HG03045 (cell line): Measurements from ENCODE around the gene OR5B17.
"Not testable (repeated sequence)": the region's sequence is repeated elsewhere in the genome, so short reads cannot be mapped to it uniquely, and the experiment has no call there.

Source experiments
- ATAC-seq: cut with Tn5 transposase; IDR thresholded peaks from one replicate; pipeline ENCODE4 v1.9.1; 2021; ENCODE audit warnings: mild to moderate bottlenecking, moderate library complexity; ENCODE audit not compliant: unreplicated experiment

The OR5B17 gene

GRCh38 chr11:58358969-58359368 is at the start of gene OR5B17:
Gene OR5B17, minus strand, starts transcription at chr11:58359069. Its CDS starts 0 bp downstream, at chr11:58359069.
- ATAC-seq: no peak

DNA sequence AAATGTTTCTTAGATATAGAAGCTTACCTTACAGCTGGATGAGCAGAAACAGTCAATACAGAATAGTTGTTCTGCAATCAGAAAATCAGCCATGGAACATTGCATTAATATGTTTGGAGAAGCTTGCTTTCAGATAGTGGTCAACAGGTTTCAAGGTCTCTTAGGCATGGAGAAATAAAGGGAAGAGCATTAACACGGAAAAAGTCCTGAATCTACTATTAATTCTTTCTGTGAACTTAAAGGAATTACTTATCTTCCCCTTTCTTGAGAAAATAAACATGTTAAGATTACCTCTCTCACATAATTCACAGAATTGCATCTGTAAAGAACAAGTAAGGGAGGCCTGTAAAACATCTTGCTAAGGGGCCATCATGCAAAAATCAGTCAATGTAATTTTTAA is 47.9 kb upstream of the OR5B17 start, which contains the start of gene OR5B3:
Gene OR5B3, minus strand, starts transcription at position 101 of the 400 bp plus-strand sequence. CDS start 3,465 bp downstream, outside the sequence.
- no peak for ATAC-seq

- ATAC-seq: not testable (repeated sequence)
Observed at GRCh38 chr11:58399622-58400021, 40.8 kb upstream of the OR5B17 start.

GRCh38 chr11:58395581-58395980 is 36.7 kb upstream of the OR5B17 start:
- ATAC-seq: no peak

- ATAC-seq: no peak
Observed at GRCh38 chr11:58394195-58394594, 35.3 kb upstream of the OR5B17 start.

DNA sequence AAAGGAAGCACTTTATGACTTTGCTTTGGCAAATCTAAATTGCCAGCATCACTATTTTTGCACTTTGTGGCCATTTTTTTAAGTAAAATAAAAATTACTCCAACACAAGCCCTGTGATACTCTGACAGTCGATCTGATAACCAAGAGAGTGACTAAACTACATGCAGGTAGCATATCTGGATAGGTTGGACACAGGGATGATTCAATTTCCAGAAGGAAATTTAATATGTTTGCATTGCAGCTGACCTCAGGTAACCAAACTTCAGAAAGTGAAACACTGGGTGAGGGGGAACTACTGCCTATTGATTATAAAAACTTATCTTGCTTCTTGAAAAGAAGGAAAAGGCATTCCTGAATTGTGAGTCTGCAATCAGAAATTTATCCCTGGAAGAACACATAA is 33.9 kb upstream of the OR5B17 start:
- no peak for ATAC-seq

- no peak for ATAC-seq
Observed at GRCh38 chr11:58391879-58392278, 33.0 kb upstream of the OR5B17 start.

DNA sequence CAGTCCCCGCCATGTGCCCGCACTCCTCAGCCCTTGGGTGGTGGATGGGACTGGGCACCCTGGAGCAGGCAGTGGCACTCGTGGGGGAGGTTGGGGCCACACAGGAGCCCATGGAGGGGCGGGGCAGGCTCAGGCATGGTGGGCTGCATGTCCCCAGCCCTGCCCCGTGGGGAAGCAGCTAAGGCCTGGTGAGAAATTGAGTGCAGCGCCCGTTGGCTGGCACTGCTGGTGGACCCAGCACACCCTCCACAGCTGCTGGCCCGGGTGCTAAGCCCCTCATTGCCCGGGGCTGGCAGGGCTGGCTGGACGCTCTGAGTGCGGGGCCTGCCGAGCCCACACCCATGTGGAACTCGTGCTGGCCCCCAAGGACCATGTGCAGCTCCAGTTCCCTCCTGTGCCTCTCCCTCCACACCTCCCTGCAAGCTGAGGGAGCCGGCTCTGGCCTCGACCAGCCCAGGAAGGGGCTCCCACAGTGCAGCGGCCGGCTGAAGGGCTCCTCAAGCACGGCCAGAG is 31.7 kb upstream of the OR5B17 start:
- ATAC-seq: no peak

- ATAC-seq: no peak
Observed at GRCh38 chr11:58354727-58355126, 4.1 kb downstream of the OR5B17 start.

DNA sequence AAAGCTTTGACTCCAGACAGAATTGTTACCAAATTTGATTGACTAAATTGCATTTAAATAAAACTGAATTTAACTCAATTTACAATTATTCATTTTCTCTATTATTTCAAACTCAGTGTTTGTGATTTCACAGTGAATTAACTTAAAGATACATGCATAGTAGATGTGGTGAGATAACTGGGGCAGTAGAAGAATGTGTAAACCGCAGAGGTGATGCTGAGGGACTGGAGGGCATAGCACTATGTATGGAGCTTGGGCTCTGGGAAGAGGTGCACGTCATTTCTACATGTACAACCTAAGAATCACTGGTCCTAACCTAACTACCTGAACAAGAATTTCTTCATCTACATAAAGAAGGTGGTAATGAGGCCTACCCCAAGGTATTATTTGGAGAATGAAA is 13.7 kb downstream of the OR5B17 start:
- no peak for ATAC-seq

- no peak for ATAC-seq
Observed at GRCh38 chr11:58334708-58335107, 24.2 kb downstream of the OR5B17 start.

DNA sequence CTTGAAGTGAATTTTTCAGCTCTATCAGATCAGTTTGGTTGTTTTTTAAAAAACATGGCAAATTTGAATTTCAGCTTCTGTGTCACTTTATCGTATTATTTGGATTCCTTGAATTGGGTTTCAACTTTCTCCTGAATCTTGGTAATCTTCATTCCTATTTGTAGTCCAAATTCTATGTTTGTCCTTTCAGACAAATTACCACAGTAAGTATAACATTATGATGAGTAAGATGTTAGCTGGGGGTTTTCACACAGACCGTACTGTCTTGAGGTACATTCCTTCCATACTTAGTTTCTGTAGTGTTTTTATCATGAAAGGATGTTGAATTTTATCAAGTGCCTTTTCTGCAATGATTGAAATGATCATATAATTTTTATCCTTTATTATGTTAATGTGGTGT is 28.0 kb downstream of the OR5B17 start:
- ATAC-seq: no peak

- no peak for ATAC-seq
Observed at GRCh38 chr11:58318532-58318931, 40.3 kb downstream of the OR5B17 start.

- no peak for ATAC-seq
Observed at GRCh38 chr11:58316142-58316541, 42.7 kb downstream of the OR5B17 start.
